Testis (tissue), 2 donors: Measurements from ENCODE around the gene DLGAP3.

Source experiments
- POLR2A ChIP-seq: fragments of 450-650 bp; IDR thresholded peaks from one replicate; pipeline ENCODE4 v1.6.1; 2017; ENCODE audit warnings: antibody characterized with exemption, mild to moderate bottlenecking, moderate library complexity
- TF ChIP-seq, protein P1 (sequence below), 3 experiments: fragments of 450-650 bp in 2 of 3; fragments of 200-600 bp in 1 of 3; sonication (generic) in 1 of 3; IDR thresholded peaks; one replicate each; pipeline ENCODE4 v1.5.1; 2016 to 2019; ENCODE audit warnings: antibody characterized with exemption in 3 of 3, mild to moderate bottlenecking in 2 of 3, moderate library complexity in 1 of 3

DNA sequence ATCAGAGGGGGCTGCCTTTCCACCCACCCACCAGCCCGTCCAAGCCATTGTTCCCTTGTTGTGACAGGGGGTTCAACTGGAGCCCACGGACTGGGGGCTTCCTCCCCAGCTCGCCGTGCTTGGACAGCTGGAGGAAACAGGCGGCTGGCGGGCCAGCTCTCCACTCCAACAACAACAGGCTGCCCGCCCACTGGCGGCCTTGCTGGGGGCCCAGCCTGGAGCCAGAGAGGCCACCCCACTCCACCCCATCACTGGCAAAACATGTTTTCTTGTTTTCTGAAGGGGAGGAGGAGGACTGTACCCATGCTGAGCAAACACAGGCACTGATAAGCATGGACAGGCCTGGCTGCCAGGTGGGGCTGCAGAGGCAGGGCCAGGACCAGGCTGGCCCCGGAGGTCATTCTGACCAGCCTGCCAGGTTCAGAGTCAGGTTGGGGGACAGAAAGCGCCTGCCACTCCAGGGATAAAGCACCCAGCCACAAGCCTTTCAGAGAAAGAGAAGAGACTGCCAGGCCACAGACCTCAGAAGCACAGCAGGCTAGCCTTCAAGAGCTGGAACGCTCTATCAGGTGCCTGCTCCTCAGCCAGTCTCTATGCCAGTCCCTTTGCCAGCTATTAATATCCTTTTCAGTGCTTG lies 103.9 kb downstream of the DLGAP3 start:
- TF ChIP-seq POLR2A, result no peak
- TF ChIP-seq, protein P1, sequence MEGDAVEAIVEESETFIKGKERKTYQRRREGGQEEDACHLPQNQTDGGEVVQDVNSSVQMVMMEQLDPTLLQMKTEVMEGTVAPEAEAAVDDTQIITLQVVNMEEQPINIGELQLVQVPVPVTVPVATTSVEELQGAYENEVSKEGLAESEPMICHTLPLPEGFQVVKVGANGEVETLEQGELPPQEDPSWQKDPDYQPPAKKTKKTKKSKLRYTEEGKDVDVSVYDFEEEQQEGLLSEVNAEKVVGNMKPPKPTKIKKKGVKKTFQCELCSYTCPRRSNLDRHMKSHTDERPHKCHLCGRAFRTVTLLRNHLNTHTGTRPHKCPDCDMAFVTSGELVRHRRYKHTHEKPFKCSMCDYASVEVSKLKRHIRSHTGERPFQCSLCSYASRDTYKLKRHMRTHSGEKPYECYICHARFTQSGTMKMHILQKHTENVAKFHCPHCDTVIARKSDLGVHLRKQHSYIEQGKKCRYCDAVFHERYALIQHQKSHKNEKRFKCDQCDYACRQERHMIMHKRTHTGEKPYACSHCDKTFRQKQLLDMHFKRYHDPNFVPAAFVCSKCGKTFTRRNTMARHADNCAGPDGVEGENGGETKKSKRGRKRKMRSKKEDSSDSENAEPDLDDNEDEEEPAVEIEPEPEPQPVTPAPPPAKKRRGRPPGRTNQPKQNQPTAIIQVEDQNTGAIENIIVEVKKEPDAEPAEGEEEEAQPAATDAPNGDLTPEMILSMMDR (IDR thresholded peaks at IDR 0.05), result no peak
